ENCODE measurements around the gene LILRB1.
"Not testable (repeated sequence)": the region's sequence is repeated elsewhere in the genome, so short reads cannot be mapped to it uniquely, and the experiment has no call there.

LILRB1 gene

DNA sequence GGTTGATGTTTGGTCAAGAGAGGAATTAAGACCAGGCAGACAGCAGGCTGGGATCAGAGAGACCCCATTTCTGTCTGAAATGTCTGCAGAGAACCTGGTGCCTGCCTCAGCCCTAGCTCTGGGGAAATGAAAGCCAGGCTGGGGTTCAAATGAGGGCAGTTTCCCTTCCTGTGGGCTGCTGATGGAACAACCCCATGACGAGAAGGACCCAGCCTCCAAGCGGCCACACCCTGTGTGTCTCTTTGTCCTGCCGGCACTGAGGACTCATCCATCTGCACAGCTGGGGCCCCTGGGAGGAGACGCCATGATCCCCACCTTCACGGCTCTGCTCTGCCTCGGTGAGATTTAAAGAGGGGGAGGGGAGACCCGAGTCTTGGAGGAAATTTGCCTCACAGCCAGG lies 32.4 kb downstream of the LILRB1 start, which contains the start of gene LILRB4:
Gene LILRB4 (plus strand): TSS at position 256 of the 400 bp plus-strand sequence. CDS start 49 bp downstream, at position 305.
- DNase-seq (ENCODE audit: low read depth) = no peak

DNA sequence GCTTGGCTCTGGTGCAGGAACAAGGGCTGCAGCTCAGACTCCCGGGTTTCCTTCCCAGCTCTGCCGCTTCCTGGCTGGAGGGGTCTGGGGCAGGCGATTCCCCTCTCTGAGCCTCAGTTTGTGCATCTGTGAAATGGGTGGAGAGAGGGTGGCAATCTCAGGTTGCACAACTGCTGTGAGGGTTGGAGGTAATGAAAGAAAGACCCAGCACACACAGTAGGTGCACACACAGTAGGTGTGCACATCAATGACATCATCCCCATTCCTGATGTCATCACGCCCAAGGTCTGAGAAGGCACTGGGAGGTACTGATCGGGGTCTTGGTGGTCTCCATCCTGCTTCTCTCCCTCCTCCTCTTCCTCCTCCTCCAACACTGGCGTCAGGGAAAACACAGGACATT lies 35.2 kb downstream of the LILRB1 start:
- no peak for DNase-seq (ENCODE audit: low read depth)

- DNase-seq (ENCODE audit: low read depth) = no peak
Measured at GRCh38 chr19:54667217-54667616, 36.9 kb downstream of the LILRB1 start.

GRCh38 chr19:54668353-54668752 lies 38.1 kb downstream of the LILRB1 start:
- DNase-seq (ENCODE audit: low read depth) = no peak

GRCh38 chr19:54670576-54671357 lies 40.5 kb downstream of the LILRB1 start:
- DNase-seq (ENCODE audit: low read depth) = no peak

- DNase-seq (ENCODE audit: low read depth) = no peak
Measured at GRCh38 chr19:54673222-54673621, 42.9 kb downstream of the LILRB1 start.

GRCh38 chr19:54674021-54674617 lies 43.8 kb downstream of the LILRB1 start:
- DNase-seq (ENCODE audit: low read depth) = no peak

GRCh38 chr19:54676210-54676834 lies 46.0 kb downstream of the LILRB1 start:
- DNase-seq (ENCODE audit: low read depth) = not testable (repeated sequence)

DNA sequence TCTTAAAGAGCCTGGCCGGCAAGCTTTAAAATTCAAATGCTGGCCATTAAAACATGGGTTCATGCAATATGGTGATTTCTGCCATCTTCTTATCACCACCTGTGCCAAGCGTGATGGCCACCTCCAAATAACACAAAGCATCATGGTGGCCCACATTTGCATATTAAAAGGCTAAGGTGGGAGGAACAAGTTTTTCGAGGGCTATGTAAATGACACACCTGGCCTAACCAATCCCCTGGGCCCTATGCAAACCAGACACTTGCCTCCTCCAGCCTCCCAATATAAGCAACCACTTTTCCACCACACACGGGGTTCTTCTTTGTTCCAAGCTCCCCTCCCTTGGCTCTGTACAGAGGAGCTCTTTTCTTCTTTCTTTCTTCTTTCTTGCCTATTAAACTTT lies 46.9 kb downstream of the LILRB1 start:
- DNase-seq (ENCODE audit: low read depth) = no peak

DNA sequence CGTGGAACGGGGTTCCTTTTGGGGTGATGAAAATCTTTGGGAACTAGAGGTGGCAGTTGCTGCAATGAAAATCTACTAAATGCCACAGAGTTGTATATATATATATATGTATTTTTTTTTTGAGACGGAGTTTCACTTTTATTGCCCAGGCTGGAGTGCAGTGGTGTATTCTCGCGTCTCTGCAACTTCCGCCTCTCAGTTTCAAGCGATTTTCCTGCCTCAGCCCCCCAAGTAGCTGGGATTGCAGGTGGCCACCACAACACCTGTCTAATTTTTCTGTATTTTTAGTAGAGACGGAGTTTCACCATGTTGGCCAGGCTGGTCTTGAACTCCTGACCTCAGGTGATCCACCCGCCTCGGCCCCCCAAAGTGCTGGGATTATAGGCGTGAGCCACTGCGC lies 51.3 kb downstream of the LILRB1 start:
- not testable (repeated sequence) for DNase-seq (ENCODE audit: low read depth)

- no peak for DNase-seq (ENCODE audit: low read depth)
Measured at GRCh38 chr19:54682306-54682856, 52.1 kb downstream of the LILRB1 start.

DNA sequence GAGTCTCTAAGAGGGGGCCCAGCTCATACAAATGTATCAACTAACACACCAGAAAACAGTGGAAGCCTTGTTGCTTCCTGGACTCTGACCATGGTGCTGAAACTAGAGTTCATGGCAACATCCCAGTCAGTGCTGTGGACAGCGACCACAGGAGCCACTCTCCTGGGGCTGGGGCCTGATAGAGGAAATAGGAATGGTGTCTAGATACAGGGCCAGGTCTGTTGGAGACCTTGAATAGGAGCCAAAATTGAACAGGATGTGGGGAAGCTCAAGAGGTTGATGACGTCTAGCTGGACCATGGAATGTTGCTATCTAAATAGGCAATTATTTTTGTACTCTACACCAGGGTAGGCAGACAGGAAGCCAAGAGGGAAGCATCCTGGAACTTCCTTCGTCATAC lies 54.2 kb downstream of the LILRB1 start:
- no peak for DNase-seq (ENCODE audit: low read depth)
